ENCODE results near the gene POLR1B. TPM values are rescaled to one million over a fixed set of nuclear protein-coding genes. Genes with fewer than 3 reads are reported as not detected.
A peak's percentile ranks its signal among the peaks of the same experiment; 100 is the strongest.
"Not testable (repeated sequence)": the region's sequence is repeated elsewhere in the genome, so short reads cannot be mapped to it uniquely, and the experiment has no call there.

POLR1B gene, protein sequence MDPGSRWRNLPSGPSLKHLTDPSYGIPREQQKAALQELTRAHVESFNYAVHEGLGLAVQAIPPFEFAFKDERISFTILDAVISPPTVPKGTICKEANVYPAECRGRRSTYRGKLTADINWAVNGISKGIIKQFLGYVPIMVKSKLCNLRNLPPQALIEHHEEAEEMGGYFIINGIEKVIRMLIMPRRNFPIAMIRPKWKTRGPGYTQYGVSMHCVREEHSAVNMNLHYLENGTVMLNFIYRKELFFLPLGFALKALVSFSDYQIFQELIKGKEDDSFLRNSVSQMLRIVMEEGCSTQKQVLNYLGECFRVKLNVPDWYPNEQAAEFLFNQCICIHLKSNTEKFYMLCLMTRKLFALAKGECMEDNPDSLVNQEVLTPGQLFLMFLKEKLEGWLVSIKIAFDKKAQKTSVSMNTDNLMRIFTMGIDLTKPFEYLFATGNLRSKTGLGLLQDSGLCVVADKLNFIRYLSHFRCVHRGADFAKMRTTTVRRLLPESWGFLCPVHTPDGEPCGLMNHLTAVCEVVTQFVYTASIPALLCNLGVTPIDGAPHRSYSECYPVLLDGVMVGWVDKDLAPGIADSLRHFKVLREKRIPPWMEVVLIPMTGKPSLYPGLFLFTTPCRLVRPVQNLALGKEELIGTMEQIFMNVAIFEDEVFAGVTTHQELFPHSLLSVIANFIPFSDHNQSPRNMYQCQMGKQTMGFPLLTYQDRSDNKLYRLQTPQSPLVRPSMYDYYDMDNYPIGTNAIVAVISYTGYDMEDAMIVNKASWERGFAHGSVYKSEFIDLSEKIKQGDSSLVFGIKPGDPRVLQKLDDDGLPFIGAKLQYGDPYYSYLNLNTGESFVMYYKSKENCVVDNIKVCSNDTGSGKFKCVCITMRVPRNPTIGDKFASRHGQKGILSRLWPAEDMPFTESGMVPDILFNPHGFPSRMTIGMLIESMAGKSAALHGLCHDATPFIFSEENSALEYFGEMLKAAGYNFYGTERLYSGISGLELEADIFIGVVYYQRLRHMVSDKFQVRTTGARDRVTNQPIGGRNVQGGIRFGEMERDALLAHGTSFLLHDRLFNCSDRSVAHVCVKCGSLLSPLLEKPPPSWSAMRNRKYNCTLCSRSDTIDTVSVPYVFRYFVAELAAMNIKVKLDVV
- polyA plus RNA-seq (2013, experiment 1 of 4), result 19.6 TPM
- 22.5 TPM for polyA plus RNA-seq (2013, experiment 2 of 4)
- polyA plus RNA-seq (2013, experiment 3 of 4), result 15.9 TPM
- 21.8 TPM for polyA plus RNA-seq (2013, experiment 4 of 4)

GRCh38 chr2:112542123-112542983, at the start of gene POLR1B:
TSS of gene POLR1B (plus strand) at chr2:112542465. CDS start at chr2:112542495, 30 bp downstream.
- 0% methylated on average over 66 to 67 of the region's 67 CpGs for WGBS, 2 experiments
- Histone ChIP-seq H3K36me3 (ENCODE audit: control insufficient read depth, insufficient read depth, low read length) (peaks cover 4% of the 10 kb centered on the region), H3K27ac (ENCODE audit: insufficient read depth, low read depth, low read length, poor library complexity, severe bottlenecking) (peak within 1 kb of the TSS; percentile 96), H3K4me1 (ENCODE audit: control insufficient read depth, insufficient read depth, low read length) (peaks cover 9% of the 10 kb centered on the region), H3K27me3 (ENCODE audit: control insufficient read depth, insufficient read depth, low read length, poor library complexity, severe bottlenecking) (no peaks in the 10 kb centered on the region), H3K9me3 (ENCODE audit: control insufficient read depth, low read length) (no peaks in the 10 kb centered on the region), H3K4me3 (ENCODE audit: insufficient read depth, low read depth, low read length) (peak within 1 kb of the TSS; percentile 87)

- H3K9me3 ChIP-seq (ENCODE audit: control insufficient read depth, low read length), result no peaks in the 10 kb centered on the region
- H3K36me3 ChIP-seq (ENCODE audit: control insufficient read depth, insufficient read depth, low read length), result peaks cover 5% of the 10 kb centered on the region
- no peaks in the 10 kb centered on the region for H3K27me3 ChIP-seq (ENCODE audit: control insufficient read depth, insufficient read depth, low read length, poor library complexity, severe bottlenecking)
- no peak overlapping the region for H3K4me3 ChIP-seq (ENCODE audit: insufficient read depth, low read depth, low read length)
- no peaks in the 10 kb centered on the region for H3K4me1 ChIP-seq (ENCODE audit: control insufficient read depth, insufficient read depth, low read length)
- H3K27ac ChIP-seq (ENCODE audit: insufficient read depth, low read depth, low read length, poor library complexity, severe bottlenecking), result no peak overlapping the region
- WGBS, 2 experiments, result 81 to 86% methylated on average over 2 to 3 of the region's 3 CpGs
Measured at GRCh38 chr2:112493048-112493447, 49.2 kb upstream of the POLR1B start.

DNA sequence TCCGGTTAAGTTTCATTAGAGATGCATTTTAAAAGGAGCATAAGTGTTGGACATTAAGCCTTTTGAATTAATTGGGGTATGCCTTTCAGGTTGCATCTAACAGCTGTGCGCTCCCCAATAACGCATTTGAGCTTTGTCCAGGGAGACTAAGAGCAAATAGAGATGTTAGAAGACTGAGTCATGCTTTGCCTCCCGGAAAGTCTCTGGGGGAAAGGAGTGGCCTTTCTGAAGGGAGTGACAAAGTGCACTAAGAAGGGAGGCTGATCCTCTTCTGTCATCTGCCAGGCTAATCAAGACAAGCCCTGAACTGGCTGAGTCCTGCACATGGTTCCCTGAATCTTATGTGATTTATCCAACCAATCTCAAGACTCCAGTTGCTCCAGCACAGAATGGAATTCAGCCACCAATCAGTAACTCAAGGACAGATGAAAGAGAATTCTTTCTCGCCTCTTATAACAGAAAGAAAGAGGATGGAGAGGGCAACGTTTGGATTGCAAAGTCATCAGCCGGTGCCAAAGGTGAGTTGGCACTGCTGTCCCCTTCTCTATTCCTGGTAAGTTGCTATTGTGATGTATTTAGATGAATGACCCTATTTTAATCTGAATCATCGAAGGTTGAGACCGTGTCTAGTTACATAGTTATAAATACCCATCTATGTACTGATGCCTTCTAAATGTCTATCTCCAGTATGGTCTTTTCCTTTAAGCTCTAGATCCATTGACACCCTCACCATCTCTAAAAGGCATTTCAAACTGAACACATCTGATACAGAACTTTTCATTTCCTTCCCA, 48.2 kb upstream of the POLR1B start:
- peaks cover 5% of the 10 kb centered on the region for H3K36me3 ChIP-seq (ENCODE audit: control insufficient read depth, insufficient read depth, low read length)
- no peak overlapping the region for H3K4me3 ChIP-seq (ENCODE audit: insufficient read depth, low read depth, low read length)
- no peaks in the 10 kb centered on the region for H3K4me1 ChIP-seq (ENCODE audit: control insufficient read depth, insufficient read depth, low read length)
- no peak overlapping the region for H3K27ac ChIP-seq (ENCODE audit: insufficient read depth, low read depth, low read length, poor library complexity, severe bottlenecking)
- H3K27me3 ChIP-seq (ENCODE audit: control insufficient read depth, insufficient read depth, low read length, poor library complexity, severe bottlenecking), result no peaks in the 10 kb centered on the region
- no peaks in the 10 kb centered on the region for H3K9me3 ChIP-seq (ENCODE audit: control insufficient read depth, low read length)
- 93 to 94% methylated on average over 9 of the region's 9 CpGs for WGBS, 2 experiments

DNA sequence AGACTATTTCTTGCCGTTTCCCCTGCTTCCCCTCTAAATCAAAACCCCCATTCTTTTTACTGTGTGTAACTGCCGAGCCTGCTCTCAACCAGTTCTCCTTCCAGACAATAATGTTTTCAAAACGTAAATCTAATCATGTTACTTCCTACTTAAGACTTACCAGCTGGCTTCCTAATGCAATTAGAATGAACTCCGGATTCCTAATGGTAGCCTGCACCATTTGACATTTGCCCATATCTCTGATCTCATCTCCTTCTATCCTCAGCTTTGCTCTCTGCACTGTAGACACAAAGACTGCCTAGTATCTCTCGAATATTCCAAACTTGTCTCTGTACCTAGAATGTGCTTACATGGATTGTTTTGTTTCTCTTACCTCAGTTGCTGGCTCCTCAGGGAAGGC, 47.4 kb upstream of the POLR1B start:
- Histone ChIP-seq H3K27ac (ENCODE audit: insufficient read depth, low read depth, low read length, poor library complexity, severe bottlenecking) (no peak overlapping the region), H3K9me3 (ENCODE audit: control insufficient read depth, low read length) (no peaks in the 10 kb centered on the region), H3K36me3 (ENCODE audit: control insufficient read depth, insufficient read depth, low read length) (peaks cover 5% of the 10 kb centered on the region), H3K4me3 (ENCODE audit: insufficient read depth, low read depth, low read length) (no peak overlapping the region), H3K4me1 (ENCODE audit: control insufficient read depth, insufficient read depth, low read length) (no peaks in the 10 kb centered on the region), H3K27me3 (ENCODE audit: control insufficient read depth, insufficient read depth, low read length, poor library complexity, severe bottlenecking) (no peaks in the 10 kb centered on the region)
- 93% methylated on average over 5 of the region's 5 CpGs for WGBS, 2 experiments

DNA sequence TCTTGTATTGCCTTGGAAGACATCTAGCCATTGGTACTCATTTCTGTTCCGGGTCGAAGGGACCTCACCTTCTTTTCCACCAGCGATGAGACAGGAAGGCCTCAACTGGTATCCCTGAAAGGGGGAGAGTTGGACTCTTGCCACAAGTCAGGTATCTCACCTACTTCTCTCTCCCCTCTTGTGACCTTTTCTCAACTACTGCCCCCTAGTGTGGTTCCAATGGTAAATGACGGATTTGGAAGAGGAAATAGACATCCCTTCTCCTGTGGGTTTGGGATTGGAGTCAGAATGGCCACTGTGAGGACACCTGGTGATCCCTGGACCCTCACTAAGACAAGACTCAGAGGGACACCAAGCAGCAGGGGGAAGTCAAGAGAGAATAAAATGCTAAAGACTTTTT, 46.4 kb upstream of the POLR1B start:
- H3K4me3 ChIP-seq (ENCODE audit: insufficient read depth, low read depth, low read length); H3K9me3 ChIP-seq (ENCODE audit: control insufficient read depth, low read length): not testable (repeated sequence)
- WGBS, 2 experiments, result 96% methylated on average over 4 of the region's 4 CpGs

GRCh38 chr2:112500850-112501484, 41.3 kb upstream of the POLR1B start:
- WGBS, 2 experiments, result 86 to 88% methylated on average over 6 to 8 of the region's 10 CpGs
- H3K36me3 ChIP-seq (ENCODE audit: control insufficient read depth, insufficient read depth, low read length), result peaks cover 14% of the 10 kb centered on the region
- H3K4me1 ChIP-seq (ENCODE audit: control insufficient read depth, insufficient read depth, low read length); H3K9me3 ChIP-seq (ENCODE audit: control insufficient read depth, low read length); H3K27me3 ChIP-seq (ENCODE audit: control insufficient read depth, insufficient read depth, low read length, poor library complexity, severe bottlenecking); H3K4me3 ChIP-seq (ENCODE audit: insufficient read depth, low read depth, low read length); H3K27ac ChIP-seq (ENCODE audit: insufficient read depth, low read depth, low read length, poor library complexity, severe bottlenecking): not testable (repeated sequence)

More for the DNA sequence above, 46.4 kb upstream of the POLR1B start:
- not testable (repeated sequence) for H3K4me1 ChIP-seq (ENCODE audit: control insufficient read depth, insufficient read depth, low read length); H3K27me3 ChIP-seq (ENCODE audit: control insufficient read depth, insufficient read depth, low read length, poor library complexity, severe bottlenecking); H3K36me3 ChIP-seq (ENCODE audit: control insufficient read depth, insufficient read depth, low read length); H3K27ac ChIP-seq (ENCODE audit: insufficient read depth, low read depth, low read length, poor library complexity, severe bottlenecking)

DNA sequence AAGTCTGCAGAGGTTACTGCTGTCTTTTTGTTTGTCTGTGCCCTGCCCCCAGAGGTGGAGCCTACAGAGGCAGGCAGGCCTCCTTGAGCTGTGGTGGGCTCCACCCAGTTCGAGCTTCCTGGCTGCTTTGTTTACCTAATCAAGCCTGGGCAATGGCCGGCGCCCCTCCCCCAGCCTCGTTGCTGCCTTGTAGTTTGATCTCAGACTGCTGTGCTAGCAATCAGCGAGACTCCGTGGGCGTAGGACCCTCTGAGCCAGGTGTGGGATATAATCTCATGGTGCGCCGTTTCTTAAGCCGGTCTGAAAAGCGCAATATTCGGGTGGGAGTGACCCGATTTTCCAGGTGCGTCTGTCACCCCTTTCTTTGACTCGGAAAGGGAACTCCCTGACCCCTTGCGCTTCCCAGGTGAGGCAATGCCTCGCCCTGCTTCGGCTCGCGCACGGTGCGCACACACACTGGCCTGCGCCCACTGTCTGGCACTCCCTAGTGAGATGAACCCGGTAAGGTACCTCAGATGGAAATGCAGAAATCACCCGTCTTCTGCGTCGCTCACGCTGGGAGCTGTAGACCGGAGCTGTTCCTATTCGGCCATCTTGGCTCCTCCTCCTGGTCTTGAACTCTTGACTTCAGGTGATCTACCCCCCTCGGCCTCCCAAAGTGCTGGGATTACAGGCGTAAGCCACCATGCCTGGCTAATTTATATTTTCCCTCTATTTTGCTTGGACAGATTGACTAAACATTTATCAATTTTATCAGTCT, 32.8 kb upstream of the POLR1B start:
- H3K36me3 ChIP-seq (ENCODE audit: control insufficient read depth, insufficient read depth, low read length); H3K9me3 ChIP-seq (ENCODE audit: control insufficient read depth, low read length); H3K27ac ChIP-seq (ENCODE audit: insufficient read depth, low read depth, low read length, poor library complexity, severe bottlenecking); H3K27me3 ChIP-seq (ENCODE audit: control insufficient read depth, insufficient read depth, low read length, poor library complexity, severe bottlenecking); H3K4me3 ChIP-seq (ENCODE audit: insufficient read depth, low read depth, low read length); H3K4me1 ChIP-seq (ENCODE audit: control insufficient read depth, insufficient read depth, low read length): not testable (repeated sequence)
- 71 to 73% methylated on average over 23 to 25 of the region's 32 CpGs for WGBS, 2 experiments

DNA sequence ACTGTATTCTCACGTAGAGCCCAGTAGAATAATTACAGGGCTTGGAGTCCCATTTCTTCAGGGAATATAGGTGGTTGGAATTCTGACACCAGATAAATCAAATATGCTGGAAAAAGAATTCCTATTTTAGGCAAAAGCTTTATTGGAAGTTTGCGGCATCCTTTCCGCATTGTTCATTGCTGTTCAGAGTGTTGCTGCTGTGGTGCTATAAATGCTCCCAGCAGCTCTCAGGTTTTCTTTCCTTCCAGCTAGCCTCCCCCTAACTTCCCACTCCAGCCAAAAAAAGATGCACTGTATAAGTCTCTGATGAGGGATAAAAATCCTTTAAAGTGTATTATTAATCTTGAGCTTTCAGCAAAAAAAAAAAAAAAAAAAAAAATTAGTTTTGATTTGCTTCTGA, 25.5 kb upstream of the POLR1B start:
- Histone ChIP-seq H3K27ac (ENCODE audit: insufficient read depth, low read depth, low read length, poor library complexity, severe bottlenecking) (no peak overlapping the region), H3K4me1 (ENCODE audit: control insufficient read depth, insufficient read depth, low read length) (no peaks in the 10 kb centered on the region), H3K9me3 (ENCODE audit: control insufficient read depth, low read length) (no peaks in the 10 kb centered on the region), H3K4me3 (ENCODE audit: insufficient read depth, low read depth, low read length) (no peak overlapping the region), H3K27me3 (ENCODE audit: control insufficient read depth, insufficient read depth, low read length, poor library complexity, severe bottlenecking) (no peaks in the 10 kb centered on the region), H3K36me3 (ENCODE audit: control insufficient read depth, insufficient read depth, low read length) (peaks cover 25% of the 10 kb centered on the region)
- WGBS, 2 experiments, result 100% methylated on average over 3 of the region's 3 CpGs

All from ectodermal cell (in vitro differentiated cells).